ENCODE results near the gene CYP19A1.

CYP19A1 gene

GRCh38 chr15:51240066-51240465, 98.3 kb downstream of the CYP19A1 start:
- peak overlapping the region; percentile 99 for H3K27ac ChIP-seq
- no peaks in the 10 kb centered on the region for H4K20me1 ChIP-seq (ENCODE audit: insufficient read depth)
- no peak overlapping the region for H3K4me3 ChIP-seq (IDR thresholded peaks at IDR 0.05; ENCODE audit: insufficient read depth, low read depth, low read length)
- TF ChIP-seq, protein P1, sequence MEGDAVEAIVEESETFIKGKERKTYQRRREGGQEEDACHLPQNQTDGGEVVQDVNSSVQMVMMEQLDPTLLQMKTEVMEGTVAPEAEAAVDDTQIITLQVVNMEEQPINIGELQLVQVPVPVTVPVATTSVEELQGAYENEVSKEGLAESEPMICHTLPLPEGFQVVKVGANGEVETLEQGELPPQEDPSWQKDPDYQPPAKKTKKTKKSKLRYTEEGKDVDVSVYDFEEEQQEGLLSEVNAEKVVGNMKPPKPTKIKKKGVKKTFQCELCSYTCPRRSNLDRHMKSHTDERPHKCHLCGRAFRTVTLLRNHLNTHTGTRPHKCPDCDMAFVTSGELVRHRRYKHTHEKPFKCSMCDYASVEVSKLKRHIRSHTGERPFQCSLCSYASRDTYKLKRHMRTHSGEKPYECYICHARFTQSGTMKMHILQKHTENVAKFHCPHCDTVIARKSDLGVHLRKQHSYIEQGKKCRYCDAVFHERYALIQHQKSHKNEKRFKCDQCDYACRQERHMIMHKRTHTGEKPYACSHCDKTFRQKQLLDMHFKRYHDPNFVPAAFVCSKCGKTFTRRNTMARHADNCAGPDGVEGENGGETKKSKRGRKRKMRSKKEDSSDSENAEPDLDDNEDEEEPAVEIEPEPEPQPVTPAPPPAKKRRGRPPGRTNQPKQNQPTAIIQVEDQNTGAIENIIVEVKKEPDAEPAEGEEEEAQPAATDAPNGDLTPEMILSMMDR (conservative IDR thresholded peaks at IDR 0.05; ENCODE audit: low read depth, low read length) = no peak
- H3K4me1 ChIP-seq (ENCODE audit: low read depth, poor library complexity, severe bottlenecking) = peaks cover 78% of the 10 kb centered on the region
- peak overlapping the region; percentile 89 for H3K4me2 ChIP-seq
- H3K9ac ChIP-seq = peak overlapping the region; percentile 61
- H3K27me3 ChIP-seq (ENCODE audit: insufficient read depth, low read depth) = no peaks in the 10 kb centered on the region
- H2AFZ ChIP-seq (ENCODE audit: low read depth) = peak overlapping the region; percentile 69
- H3K79me2 ChIP-seq (ENCODE audit: insufficient read depth, low read depth) = no peaks in the 10 kb centered on the region
- H3K36me3 ChIP-seq (ENCODE audit: insufficient read depth) = no peaks in the 10 kb centered on the region

DNA sequence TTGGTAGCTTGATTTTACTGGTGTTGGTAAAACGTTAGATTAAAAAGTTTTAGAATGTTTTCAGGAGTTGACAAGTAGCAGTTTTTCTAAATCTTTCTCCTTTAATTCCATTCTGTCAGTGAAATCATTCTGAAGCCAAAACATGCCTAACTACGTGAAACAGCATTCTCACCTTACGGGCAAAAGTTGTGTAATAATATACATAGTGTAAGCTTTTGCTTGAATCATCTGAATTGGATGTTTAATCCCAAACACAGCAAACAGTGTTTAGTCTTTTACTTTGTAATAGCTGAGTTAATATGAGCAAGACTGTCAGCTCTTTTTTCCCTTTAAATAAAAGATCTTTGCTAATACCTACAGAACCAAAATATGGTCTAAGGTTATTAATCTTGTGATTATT, 100.6 kb downstream of the CYP19A1 start:
- H3K27me3 ChIP-seq (ENCODE audit: insufficient read depth, low read depth) = no peaks in the 10 kb centered on the region
- H2AFZ ChIP-seq (ENCODE audit: low read depth) = no peak overlapping the region
- H4K20me1 ChIP-seq (ENCODE audit: insufficient read depth) = no peaks in the 10 kb centered on the region
- H3K36me3 ChIP-seq (ENCODE audit: insufficient read depth) = no peaks in the 10 kb centered on the region
- H3K9ac ChIP-seq = no peak overlapping the region
- no peaks in the 10 kb centered on the region for H3K79me2 ChIP-seq (ENCODE audit: insufficient read depth, low read depth)
- H3K4me1 ChIP-seq (ENCODE audit: low read depth, poor library complexity, severe bottlenecking) = peaks cover 59% of the 10 kb centered on the region
- H3K4me2 ChIP-seq = no peak overlapping the region
- no peak overlapping the region for H3K4me3 ChIP-seq (IDR thresholded peaks at IDR 0.05; ENCODE audit: insufficient read depth, low read depth, low read length)
- TF ChIP-seq, protein P1 (conservative IDR thresholded peaks at IDR 0.05; ENCODE audit: low read depth, low read length) = no peak
- no peak overlapping the region for H3K27ac ChIP-seq

- H3K36me3 ChIP-seq (ENCODE audit: insufficient read depth) = no peaks in the 10 kb centered on the region
- H2AFZ ChIP-seq (ENCODE audit: low read depth) = no peak overlapping the region
- no peak overlapping the region for H3K9ac ChIP-seq
- H3K4me2 ChIP-seq = no peak overlapping the region
- H4K20me1 ChIP-seq (ENCODE audit: insufficient read depth) = no peaks in the 10 kb centered on the region
- no peaks in the 10 kb centered on the region for H3K79me2 ChIP-seq (ENCODE audit: insufficient read depth, low read depth)
- H3K4me3 ChIP-seq (IDR thresholded peaks at IDR 0.05; ENCODE audit: insufficient read depth, low read depth, low read length) = no peak overlapping the region
- no peaks in the 10 kb centered on the region for H3K27me3 ChIP-seq (ENCODE audit: insufficient read depth, low read depth)
- H3K4me1 ChIP-seq (ENCODE audit: low read depth, poor library complexity, severe bottlenecking) = peaks cover 42% of the 10 kb centered on the region
- TF ChIP-seq, protein P1 (conservative IDR thresholded peaks at IDR 0.05; ENCODE audit: low read depth, low read length) = no peak
- no peak overlapping the region for H3K27ac ChIP-seq
Observed at GRCh38 chr15:51234176-51234927, 104.0 kb downstream of the CYP19A1 start.

GRCh38 chr15:51232581-51232980, 105.8 kb downstream of the CYP19A1 start:
- Histone ChIP-seq H3K4me2 (no peak overlapping the region), H3K4me1 (ENCODE audit: low read depth, poor library complexity, severe bottlenecking) (peaks cover 44% of the 10 kb centered on the region), H3K27me3 (ENCODE audit: insufficient read depth, low read depth) (no peaks in the 10 kb centered on the region), H2AFZ (ENCODE audit: low read depth) (no peak overlapping the region), H3K79me2 (ENCODE audit: insufficient read depth, low read depth) (no peaks in the 10 kb centered on the region), H3K4me3 (IDR thresholded peaks at IDR 0.05; ENCODE audit: insufficient read depth, low read depth, low read length) (no peak overlapping the region), H4K20me1 (ENCODE audit: insufficient read depth) (no peaks in the 10 kb centered on the region), H3K36me3 (ENCODE audit: insufficient read depth) (no peaks in the 10 kb centered on the region), H3K9ac (no peak overlapping the region), H3K27ac (no peak overlapping the region)
- TF ChIP-seq, protein P1 (conservative IDR thresholded peaks at IDR 0.05; ENCODE audit: low read depth, low read length) = no peak

Data from KMS-11 (cell line).